Mesothelial cell of epicardium (in vitro differentiated cells): ENCODE measurements around the gene SLC38A2. TPM values are rescaled to one million over a fixed set of nuclear protein-coding genes. Genes with fewer than 3 reads are reported as not detected.
"Not testable (repeated sequence)": the region's sequence is repeated elsewhere in the genome, so short reads cannot be mapped to it uniquely, and the experiment has no call there.

Source experiments
- DNase-seq, 2 experiments: peaks; one replicate each; pipeline ENCODE4 v3.0.0; 2021; ENCODE audit warnings: low spot score in 2 of 2; ENCODE audit not compliant: unreplicated experiment in 2 of 2
- H3K27ac Mint-ChIP-seq: 2 replicates; pipeline ENCODE4 v1.8.0; 2021; ENCODE audit warnings: mixed read lengths
- H3K27me3 Mint-ChIP-seq: 2 replicates; pipeline ENCODE4 v1.8.0; 2021; ENCODE audit warnings: low read depth, mixed read lengths
- H3K36me3 Mint-ChIP-seq: 2 replicates; pipeline ENCODE4 v1.8.0; 2021; ENCODE audit warnings: mixed read lengths
- H3K4me1 Mint-ChIP-seq: 2 replicates; pipeline ENCODE4 v1.8.0; 2021; ENCODE audit warnings: mixed read lengths
- H3K4me3 Mint-ChIP-seq: 2 replicates; pipeline ENCODE4 v1.8.0; 2021; ENCODE audit warnings: mild to moderate bottlenecking, moderate library complexity, mixed read lengths
- H3K9me3 Mint-ChIP-seq: 2 replicates; pipeline ENCODE4 v1.8.0; 2021; ENCODE audit warnings: mixed read lengths
- CTCF ChIP-seq: fragments of 200-600 bp; sonication (generic); IDR thresholded peaks from one replicate; pipeline ENCODE4 v1.5.0; 2021; ENCODE audit warnings: antibody characterized with exemption; ENCODE audit not compliant: unreplicated experiment
- total RNA-seq: library from RNA; stranded (reverse); gene quantifications from 3 replicates; pipeline ENCODE4 v1.2.1, GENCODE V29; 2021

The SLC38A2 gene
- total RNA-seq, 1 donor from 2014 or later, result 256 TPM

DNA sequence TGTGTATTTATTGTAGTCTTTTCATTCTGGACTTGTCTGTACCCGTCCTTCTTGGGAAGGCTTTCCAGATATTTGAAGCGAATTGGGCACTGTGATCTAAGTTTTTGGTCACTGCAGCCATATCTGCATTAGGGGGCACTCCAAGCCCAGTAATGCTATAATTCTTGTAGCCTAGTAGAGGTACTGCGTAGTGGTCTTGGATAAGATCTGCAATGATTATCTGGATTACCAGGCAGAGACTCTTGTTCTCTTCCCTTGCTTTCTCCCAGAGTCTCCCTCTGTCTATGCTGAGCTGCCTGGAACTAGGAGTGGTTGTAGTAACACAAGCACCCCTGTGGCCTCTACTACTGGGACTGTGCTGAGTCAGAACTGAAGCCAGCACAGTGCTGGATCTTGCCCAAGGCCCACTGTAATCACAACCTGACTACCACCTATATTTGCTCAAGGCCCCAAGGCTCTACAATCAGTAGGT, 30.0 kb downstream of the SLC38A2 start:
- no peak overlapping the region for H3K4me3 Mint-ChIP-seq
- no peak for DNase-seq
- no peaks in the 10 kb centered on the region for H3K4me1 Mint-ChIP-seq
- no peaks in the 10 kb centered on the region for H3K36me3 Mint-ChIP-seq
- H3K27ac Mint-ChIP-seq, result no peak overlapping the region
- no peak for TF ChIP-seq CTCF
- peaks cover 23% of the 10 kb centered on the region for H3K9me3 Mint-ChIP-seq
- no peaks in the 10 kb centered on the region for H3K27me3 Mint-ChIP-seq

GRCh38 chr12:46339051-46339450, 33.5 kb downstream of the SLC38A2 start:
- no peaks in the 10 kb centered on the region for H3K36me3 Mint-ChIP-seq

GRCh38 chr12:46332260-46332659, 40.3 kb downstream of the SLC38A2 start:
- no peak overlapping the region for H3K27ac Mint-ChIP-seq
- no peak for DNase-seq

More at GRCh38 chr12:46339051-46339450, 33.5 kb downstream of the SLC38A2 start:
- DNase-seq, result no peak
- Mint-ChIP-seq H3K9me3 (peaks cover 29% of the 10 kb centered on the region), H3K4me1 (no peaks in the 10 kb centered on the region), H3K27ac (no peak overlapping the region), H3K27me3 (no peaks in the 10 kb centered on the region), H3K4me3 (no peak overlapping the region)
- no peak for TF ChIP-seq CTCF

DNA sequence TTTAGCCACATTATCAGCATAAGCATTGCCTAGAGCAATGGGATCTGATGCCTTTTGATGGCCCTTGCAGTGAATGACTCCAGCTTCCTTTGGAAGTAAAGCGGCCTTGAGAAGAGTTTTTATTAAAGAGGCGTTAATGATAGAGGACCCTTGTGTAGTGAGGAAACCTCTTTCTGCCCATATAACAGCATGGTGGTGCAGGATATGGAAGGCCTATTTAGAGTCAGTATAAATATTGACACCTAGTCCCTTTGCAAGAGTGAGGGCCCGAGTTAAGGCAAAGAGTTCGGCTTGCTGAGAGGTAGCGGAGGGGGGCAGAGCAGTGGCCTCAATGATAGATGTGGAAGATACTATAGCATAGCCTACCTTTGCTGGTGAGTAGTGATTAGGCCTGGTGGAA, 47.5 kb downstream of the SLC38A2 start:
- H3K27ac Mint-ChIP-seq, H3K36me3 Mint-ChIP-seq, H3K27me3 Mint-ChIP-seq, H3K4me3 Mint-ChIP-seq, H3K4me1 Mint-ChIP-seq, DNase-seq: not testable (repeated sequence)
- peaks cover 11% of the 10 kb centered on the region for H3K9me3 Mint-ChIP-seq

More at GRCh38 chr12:46332260-46332659, 40.3 kb downstream of the SLC38A2 start:
- Mint-ChIP-seq H3K4me1 (no peaks in the 10 kb centered on the region), H3K27me3 (no peaks in the 10 kb centered on the region), H3K4me3 (no peak overlapping the region), H3K36me3 (no peaks in the 10 kb centered on the region), H3K9me3 (peaks cover 28% of the 10 kb centered on the region)
- no peak for TF ChIP-seq CTCF

DNA sequence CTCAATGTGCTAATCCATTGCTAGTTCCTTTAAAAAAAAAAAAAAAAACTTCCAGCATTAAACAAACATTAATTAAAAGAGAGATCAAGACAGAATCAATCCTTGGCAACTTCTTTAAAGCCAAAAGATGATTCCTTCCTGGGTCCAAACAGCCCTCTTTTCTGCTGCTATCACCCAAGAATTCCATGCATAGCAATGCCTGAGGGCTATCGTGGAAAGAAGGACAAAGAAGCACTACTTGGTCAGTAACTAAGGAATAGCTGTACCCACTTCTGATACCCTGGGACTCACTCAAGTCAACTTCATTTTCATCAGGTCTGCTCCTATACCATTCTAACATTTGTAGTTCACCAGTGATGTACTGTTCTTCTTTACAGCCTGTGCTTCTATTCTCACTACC, 51.8 kb downstream of the SLC38A2 start:
- H3K4me3 Mint-ChIP-seq, result no peak overlapping the region

GRCh38 chr12:46318037-46318436, 54.5 kb downstream of the SLC38A2 start:
- Mint-ChIP-seq H3K9me3 (peaks cover 16% of the 10 kb centered on the region), H3K27me3 (no peaks in the 10 kb centered on the region), H3K4me3 (no peak overlapping the region), H3K36me3 (no peaks in the 10 kb centered on the region), H3K4me1 (no peaks in the 10 kb centered on the region), H3K27ac (no peak overlapping the region)
- no peak for TF ChIP-seq CTCF
- no peak for DNase-seq

More for the DNA sequence above, 51.8 kb downstream of the SLC38A2 start:
- Mint-ChIP-seq H3K27me3 (no peaks in the 10 kb centered on the region), H3K36me3 (no peaks in the 10 kb centered on the region), H3K4me1 (no peaks in the 10 kb centered on the region), H3K27ac (no peak overlapping the region), H3K9me3 (peaks cover 7% of the 10 kb centered on the region)
- TF ChIP-seq CTCF, result no peak
- no peak for DNase-seq

Other genes with a start within 250 kb of the SLC38A2 start
- 114 to 116 TPM (median 114 TPM) in 3 replicates for gene SLC38A1, start 103.7 kb downstream of the SLC38A2 start, total RNA-seq